ENCODE results near the gene MYO3B. TPM values are rescaled to one million over a fixed set of nuclear protein-coding genes. Genes with fewer than 3 reads are reported as not detected.
A peak's percentile ranks its signal among the peaks of the same experiment; 100 is the strongest.

The MYO3B gene
- total RNA-seq, 2 experiments from 2014 or later, result 0.04 to 0.08 TPM

DNA sequence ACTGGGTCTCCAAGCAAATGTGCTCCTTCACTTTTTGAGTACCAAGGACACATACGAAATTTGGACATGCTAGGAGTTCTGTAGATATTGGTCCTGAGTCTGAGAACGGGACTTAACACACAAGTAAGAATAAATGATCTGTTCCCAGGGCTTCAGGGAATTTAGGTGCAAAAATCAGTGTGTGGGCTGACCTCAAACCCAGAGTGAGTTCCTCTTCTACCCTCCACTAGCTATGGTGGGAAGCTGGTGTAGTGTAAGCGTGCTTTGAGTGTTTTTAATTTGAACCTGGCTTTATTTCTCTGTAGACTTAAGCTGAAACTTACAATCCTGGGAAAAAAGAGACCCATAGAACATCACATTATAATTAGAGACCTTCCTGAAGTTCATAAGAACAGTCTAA is 50.5 kb downstream of the MYO3B start:
- no peaks in the 10 kb centered on the region for H3K9me3 Mint-ChIP-seq
- peaks cover 4% of the 10 kb centered on the region for H3K27me3 Mint-ChIP-seq
- H3K4me1 Mint-ChIP-seq, result no peaks in the 10 kb centered on the region
- no peak overlapping the region for H3K4me3 Mint-ChIP-seq
- no peaks in the 10 kb centered on the region for H3K36me3 Mint-ChIP-seq
- DNase-seq, result no peak
- no peak overlapping the region for H3K27ac Mint-ChIP-seq

GRCh38 chr2:170229125-170229524 is 51.2 kb downstream of the MYO3B start:
- no peaks in the 10 kb centered on the region for H3K9me3 Mint-ChIP-seq
- H3K27ac Mint-ChIP-seq, result no peak overlapping the region
- no peak overlapping the region for H3K4me3 Mint-ChIP-seq
- no peak for DNase-seq
- H3K36me3 Mint-ChIP-seq, result no peaks in the 10 kb centered on the region
- H3K27me3 Mint-ChIP-seq, result peaks cover 4% of the 10 kb centered on the region
- H3K4me1 Mint-ChIP-seq, result no peaks in the 10 kb centered on the region

DNA sequence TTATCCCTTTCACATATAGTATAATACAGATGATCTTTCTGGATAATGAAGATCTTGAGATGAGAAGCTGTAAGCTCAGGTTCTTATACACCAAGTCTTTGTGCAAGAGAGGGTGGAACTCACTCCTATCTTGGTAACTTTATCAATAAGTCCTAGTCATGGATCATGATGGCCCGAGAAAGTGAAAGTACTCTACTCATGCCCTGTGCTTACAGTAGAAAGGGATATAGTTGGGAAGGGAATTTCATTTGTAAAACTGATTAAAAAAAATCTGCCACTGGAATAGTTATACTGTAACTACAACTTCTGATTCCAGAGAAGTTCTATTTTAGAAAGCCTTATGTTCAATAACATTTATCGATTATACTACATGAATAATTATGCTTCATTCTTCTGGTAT is 51.8 kb downstream of the MYO3B start:
- no peaks in the 10 kb centered on the region for H3K36me3 Mint-ChIP-seq
- H3K27ac Mint-ChIP-seq, result no peak overlapping the region
- H3K4me3 Mint-ChIP-seq, result no peak overlapping the region
- peaks cover 4% of the 10 kb centered on the region for H3K27me3 Mint-ChIP-seq
- no peaks in the 10 kb centered on the region for H3K9me3 Mint-ChIP-seq
- no peak for DNase-seq
- H3K4me1 Mint-ChIP-seq, result no peaks in the 10 kb centered on the region

DNA sequence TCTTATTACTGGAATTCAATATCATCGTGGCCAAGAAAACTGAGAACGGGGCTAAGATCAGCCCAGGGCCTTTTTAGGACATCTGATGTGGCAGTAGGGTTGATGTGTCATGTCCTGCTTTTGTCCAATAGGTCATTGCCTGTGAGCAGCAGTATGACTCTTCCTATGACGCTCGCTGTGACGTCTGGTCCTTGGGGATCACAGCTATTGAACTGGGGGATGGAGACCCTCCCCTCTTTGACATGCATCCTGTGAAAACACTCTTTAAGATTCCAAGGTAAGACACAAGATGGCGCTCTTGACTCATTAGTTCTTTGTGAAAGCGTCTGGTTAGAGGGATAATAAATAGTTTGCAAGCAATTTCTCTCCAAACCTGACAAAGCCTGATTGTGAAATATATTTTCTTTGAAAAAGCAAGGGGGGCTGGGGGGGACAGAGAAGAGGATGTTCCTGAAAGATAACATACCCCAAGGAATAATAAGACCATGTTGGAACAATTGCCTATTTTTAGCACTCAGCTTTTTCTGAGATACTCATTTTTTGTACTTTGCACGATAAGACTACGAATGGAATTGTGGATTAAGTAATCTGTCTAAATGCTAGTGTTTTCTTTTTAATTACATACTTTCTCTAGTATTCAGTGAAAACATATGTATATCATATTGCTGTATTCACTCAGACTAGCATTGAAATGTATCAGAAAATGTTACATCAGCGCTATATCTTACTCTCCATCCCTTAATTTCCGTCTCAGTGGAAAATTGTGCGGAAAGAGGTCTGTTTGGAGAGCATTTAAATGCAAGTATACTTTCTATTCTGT is 58.1 kb downstream of the MYO3B start:
- peak; percentile 3 for DNase-seq
- H3K27me3 Mint-ChIP-seq, result peaks cover 20% of the 10 kb centered on the region
- H3K4me1 Mint-ChIP-seq, result no peaks in the 10 kb centered on the region
- H3K36me3 Mint-ChIP-seq, result no peaks in the 10 kb centered on the region
- no peaks in the 10 kb centered on the region for H3K9me3 Mint-ChIP-seq
- no peak overlapping the region for H3K4me3 Mint-ChIP-seq
- H3K27ac Mint-ChIP-seq, result no peak overlapping the region

GRCh38 chr2:170236680-170237047 is 58.7 kb downstream of the MYO3B start:
- Mint-ChIP-seq H3K9me3 (no peaks in the 10 kb centered on the region), H3K27ac (no peak overlapping the region), H3K27me3 (peaks cover 26% of the 10 kb centered on the region), H3K4me1 (no peaks in the 10 kb centered on the region), H3K36me3 (no peaks in the 10 kb centered on the region), H3K4me3 (no peak overlapping the region)
- DNase-seq, result no peak

- Mint-ChIP-seq H3K27me3 (peaks cover 28% of the 10 kb centered on the region), H3K4me1 (no peaks in the 10 kb centered on the region), H3K36me3 (no peaks in the 10 kb centered on the region), H3K27ac (no peak overlapping the region), H3K9me3 (no peaks in the 10 kb centered on the region), H3K4me3 (no peak overlapping the region)
- DNase-seq, result no peak
Measured at GRCh38 chr2:170237572-170238120, 59.7 kb downstream of the MYO3B start.

GRCh38 chr2:170238776-170239175 is 60.8 kb downstream of the MYO3B start:
- peaks cover 34% of the 10 kb centered on the region for H3K27me3 Mint-ChIP-seq
- H3K36me3 Mint-ChIP-seq, result no peaks in the 10 kb centered on the region
- no peak for DNase-seq
- no peak overlapping the region for H3K4me3 Mint-ChIP-seq
- no peaks in the 10 kb centered on the region for H3K4me1 Mint-ChIP-seq
- H3K9me3 Mint-ChIP-seq, result no peaks in the 10 kb centered on the region
- H3K27ac Mint-ChIP-seq, result no peak overlapping the region

GRCh38 chr2:170240629-170241028 is 62.7 kb downstream of the MYO3B start:
- Mint-ChIP-seq H3K27me3 (peaks cover 43% of the 10 kb centered on the region), H3K36me3 (no peaks in the 10 kb centered on the region), H3K4me1 (no peaks in the 10 kb centered on the region)

DNA sequence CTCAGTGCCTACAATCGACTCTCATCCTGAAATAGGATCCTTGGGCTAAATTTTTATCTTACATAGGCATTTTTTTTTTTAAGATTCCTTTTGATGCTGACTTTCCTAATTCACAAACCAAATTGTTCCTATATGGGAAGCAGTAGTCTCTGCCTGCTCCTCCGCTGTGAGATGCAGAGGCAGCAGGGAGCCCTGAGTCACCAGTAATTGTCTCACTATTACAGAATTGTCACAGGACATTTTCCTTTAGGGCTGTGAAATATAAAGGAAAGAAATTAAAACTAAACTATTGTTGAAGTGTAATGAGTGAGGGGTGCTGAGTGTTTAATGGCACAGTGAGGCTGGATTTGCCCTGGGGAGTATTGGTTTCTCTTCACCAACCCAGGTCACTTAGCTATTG is 63.8 kb downstream of the MYO3B start:
- Mint-ChIP-seq H3K27ac (no peak overlapping the region), H3K4me1 (no peaks in the 10 kb centered on the region), H3K36me3 (no peaks in the 10 kb centered on the region), H3K27me3 (peaks cover 43% of the 10 kb centered on the region), H3K4me3 (no peak overlapping the region), H3K9me3 (no peaks in the 10 kb centered on the region)
- DNase-seq, result no peak

More at GRCh38 chr2:170240629-170241028, 62.7 kb downstream of the MYO3B start:
- no peaks in the 10 kb centered on the region for H3K9me3 Mint-ChIP-seq
- DNase-seq, result no peak
- H3K27ac Mint-ChIP-seq, result no peak overlapping the region
- no peak overlapping the region for H3K4me3 Mint-ChIP-seq

GRCh38 chr2:170243118-170243837 is 65.3 kb downstream of the MYO3B start:
- no peak overlapping the region for H3K4me3 Mint-ChIP-seq
- DNase-seq, result no peak
- H3K9me3 Mint-ChIP-seq, result no peaks in the 10 kb centered on the region
- peaks cover 44% of the 10 kb centered on the region for H3K27me3 Mint-ChIP-seq
- H3K27ac Mint-ChIP-seq, result no peak overlapping the region
- H3K36me3 Mint-ChIP-seq, result no peaks in the 10 kb centered on the region
- no peaks in the 10 kb centered on the region for H3K4me1 Mint-ChIP-seq

- H3K4me3 Mint-ChIP-seq, result no peak overlapping the region
- H3K4me1 Mint-ChIP-seq, result no peaks in the 10 kb centered on the region
- no peaks in the 10 kb centered on the region for H3K9me3 Mint-ChIP-seq
- peaks cover 46% of the 10 kb centered on the region for H3K27me3 Mint-ChIP-seq
- H3K27ac Mint-ChIP-seq, result no peak overlapping the region
- no peak for DNase-seq
- H3K36me3 Mint-ChIP-seq, result no peaks in the 10 kb centered on the region
Measured at GRCh38 chr2:170243898-170244297, 66.0 kb downstream of the MYO3B start.

DNA sequence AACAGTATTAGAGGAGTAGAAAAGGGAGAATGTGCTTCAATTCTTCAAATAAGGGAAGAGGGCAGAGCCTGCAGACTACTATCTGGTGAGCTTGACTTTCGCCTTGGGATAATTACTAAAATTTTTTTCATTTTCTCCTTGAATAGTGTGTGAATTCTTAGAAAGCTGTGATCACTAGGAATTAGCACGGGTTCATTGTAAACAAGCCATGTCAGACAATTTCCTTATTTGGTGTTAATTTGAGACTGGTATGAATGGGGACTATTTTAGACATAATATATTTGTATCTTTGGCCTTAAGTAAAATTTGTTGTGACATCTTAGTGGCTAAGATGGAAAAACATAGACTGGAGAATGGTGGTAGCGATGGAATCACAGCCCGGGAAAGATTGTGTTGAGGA is 66.6 kb downstream of the MYO3B start:
- Mint-ChIP-seq H3K4me1 (no peaks in the 10 kb centered on the region), H3K36me3 (no peaks in the 10 kb centered on the region), H3K27me3 (peaks cover 43% of the 10 kb centered on the region), H3K27ac (no peak overlapping the region), H3K4me3 (no peak overlapping the region), H3K9me3 (no peaks in the 10 kb centered on the region)
- DNase-seq, result no peak

DNA sequence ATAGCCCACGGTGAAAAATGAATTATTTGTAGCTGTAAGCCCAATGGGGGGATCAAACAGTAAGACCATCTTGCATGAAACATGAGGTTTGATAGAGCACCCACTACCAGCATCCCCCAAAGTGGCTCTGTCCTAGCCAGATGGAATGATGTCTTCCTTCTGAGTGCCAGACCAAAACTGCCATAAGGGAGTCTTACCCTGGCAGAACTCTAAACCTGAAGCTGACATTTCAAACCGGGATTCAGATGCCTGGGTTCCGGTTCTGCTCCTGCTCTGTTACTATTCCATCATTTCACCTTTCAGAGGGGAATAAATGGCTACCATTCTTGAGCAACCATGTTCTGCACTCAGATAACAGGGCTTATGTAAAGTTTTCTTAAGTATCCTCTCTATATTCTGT is 67.4 kb downstream of the MYO3B start:
- Mint-ChIP-seq H3K36me3 (no peaks in the 10 kb centered on the region), H3K27ac (no peak overlapping the region), H3K27me3 (peaks cover 43% of the 10 kb centered on the region), H3K4me3 (no peak overlapping the region), H3K9me3 (no peaks in the 10 kb centered on the region), H3K4me1 (no peaks in the 10 kb centered on the region)
- no peak for DNase-seq

- Mint-ChIP-seq H3K27ac (no peak overlapping the region), H3K4me1 (no peaks in the 10 kb centered on the region), H3K4me3 (no peak overlapping the region), H3K27me3 (peaks cover 29% of the 10 kb centered on the region), H3K36me3 (no peaks in the 10 kb centered on the region), H3K9me3 (no peaks in the 10 kb centered on the region)
- no peak for DNase-seq
Measured at GRCh38 chr2:170247333-170247732, 69.4 kb downstream of the MYO3B start.

GRCh38 chr2:170247882-170248393 is 70.0 kb downstream of the MYO3B start:
- Mint-ChIP-seq H3K27ac (no peak overlapping the region), H3K27me3 (peaks cover 32% of the 10 kb centered on the region), H3K4me3 (no peak overlapping the region), H3K9me3 (no peaks in the 10 kb centered on the region), H3K36me3 (no peaks in the 10 kb centered on the region), H3K4me1 (no peaks in the 10 kb centered on the region)
- no peak for DNase-seq

All from activated naive CD8-positive, alpha-beta T cell treated with anti-CD3 and anti-CD28 coated beads for 36 hours (primary cell).